GM23338 (cell line): ENCODE measurements around the gene KCNMA1. TPM values are rescaled to one million over a fixed set of nuclear protein-coding genes. Genes with fewer than 3 reads are reported as not detected.

Experiments
- ATAC-seq: fragments of 200-7000 bp; cut with Tn5 transposase; 3 replicates; pipeline ENCODE4 v1.9.1; 2020
- DNase-seq: peaks from one replicate; pipeline ENCODE4 v3.0.0-alpha.2; 2015; ENCODE audit warnings: low spot score
- H2AFZ ChIP-seq: fragments of 200-600 bp; sonication (generic); 2 replicates; pipeline ENCODE4 v1.8.0; 2016; ENCODE audit warnings: antibody characterized with exemption, mild to moderate bottlenecking, moderate library complexity
- H3F3A ChIP-seq: fragments of 200-600 bp; sonication (generic); replicated peaks from 2 replicates; pipeline ENCODE4 v1.8.0; 2017; ENCODE audit warnings: antibody characterized with exemption, mixed run types, low read depth
- H3K27ac ChIP-seq: fragments of 200-600 bp; sonication (generic); 2 replicates; pipeline ENCODE4 v1.6.1; 2016; ENCODE audit warnings: low read depth
- H3K27me3 ChIP-seq: fragments of 200-600 bp; sonication (generic); 2 replicates; pipeline ENCODE4 v1.8.0; 2016; ENCODE audit warnings: mild to moderate bottlenecking, mixed run types, moderate library complexity; ENCODE audit not compliant: insufficient read depth
- H3K36me3 ChIP-seq: fragments of 200-600 bp; sonication (generic); 2 replicates; pipeline ENCODE4 v1.8.0; 2016; ENCODE audit warnings: mild to moderate bottlenecking; ENCODE audit not compliant: insufficient read depth
- H3K4me1 ChIP-seq: fragments of 200-600 bp; sonication (generic); 2 replicates; pipeline ENCODE4 v1.8.0; 2016; ENCODE audit warnings: mild to moderate bottlenecking, moderate library complexity; ENCODE audit not compliant: insufficient read depth
- H3K4me2 ChIP-seq: fragments of 200-600 bp; sonication (generic); 2 replicates; pipeline ENCODE4 v1.7.1; 2017; ENCODE audit warnings: mixed run types
- H3K4me3 ChIP-seq: fragments of 200-600 bp; sonication (generic); 2 replicates; pipeline ENCODE4 v1.6.1; 2016; ENCODE audit warnings: mixed run types
- H3K79me2 ChIP-seq: fragments of 200-600 bp; sonication (generic); replicated peaks from 2 replicates; pipeline ENCODE4 v1.8.0; 2017; ENCODE audit warnings: mild to moderate bottlenecking; ENCODE audit not compliant: insufficient read depth
- H3K9me2 ChIP-seq: fragments of 200-600 bp; sonication (generic); 2 replicates; pipeline ENCODE4 v1.8.0; 2017; ENCODE audit not compliant: insufficient read depth
- H4K20me1 ChIP-seq: fragments of 200-600 bp; sonication (generic); replicated peaks from 2 replicates; pipeline ENCODE4 v1.8.0; 2017; ENCODE audit warnings: mild to moderate bottlenecking; ENCODE audit not compliant: insufficient read depth
- H3K27ac Mint-ChIP-seq: 2 replicates; pipeline ENCODE4 v1.8.0; 2020; ENCODE audit warnings: inconsistent platforms, mild to moderate bottlenecking, moderate library complexity, mixed read lengths
- H3K27me3 Mint-ChIP-seq: 3 replicates; pipeline ENCODE4 v1.8.0; 2022; ENCODE audit warnings: low read depth, mild to moderate bottlenecking, moderate library complexity, mixed read lengths, inconsistent platforms; ENCODE audit not compliant: insufficient read depth, poor library complexity
- H3K36me3 Mint-ChIP-seq: 3 replicates; pipeline ENCODE4 v1.8.0; 2021; ENCODE audit warnings: low read depth, mild to moderate bottlenecking, inconsistent platforms, moderate library complexity, mixed read lengths
- H3K4me1 Mint-ChIP-seq: 3 replicates; pipeline ENCODE4 v1.8.0; 2020; ENCODE audit warnings: mild to moderate bottlenecking, inconsistent platforms, mixed read lengths
- H3K4me3 Mint-ChIP-seq: 3 replicates; pipeline ENCODE4 v1.8.0; 2021; ENCODE audit warnings: moderate library complexity, mild to moderate bottlenecking, inconsistent platforms, mixed read lengths
- H3K9me3 Mint-ChIP-seq: 3 replicates; pipeline ENCODE4 v1.8.0; 2020; ENCODE audit warnings: moderate library complexity, mild to moderate bottlenecking, inconsistent platforms, mixed read lengths
- CREB1 ChIP-seq: fragments of 250-450 bp; sonication (Bioruptor Pico); IDR thresholded peaks from 2 replicates; pipeline ENCODE4 v1.5.0; 2020; ENCODE audit warnings: low read depth, mild to moderate bottlenecking, moderate library complexity
- EZH2 ChIP-seq: fragments of 200-600 bp; sonication (generic); IDR thresholded peaks from one replicate; pipeline ENCODE4 v1.8.0; 2017; ENCODE audit warnings: antibody characterized with exemption, mild to moderate bottlenecking, low read depth; ENCODE audit not compliant: unreplicated experiment
- EZH2phosphoT487 ChIP-seq: fragments of 200-600 bp; sonication (generic); IDR thresholded peaks from one replicate; pipeline ENCODE4 v1.8.1; 2018; ENCODE audit warnings: antibody characterized with exemption; ENCODE audit not compliant: unreplicated experiment
- JUNB ChIP-seq: IDR thresholded peaks from one replicate; pipeline ENCODE4 v1.6.1; 2016; ENCODE audit warnings: antibody characterized with exemption; ENCODE audit not compliant: unreplicated experiment
- NANOG ChIP-seq: IDR thresholded peaks from 2 replicates; pipeline ENCODE4 v1.6.1; 2016; ENCODE audit warnings: antibody characterized with exemption, borderline replicate concordance
- POLR2AphosphoS5 ChIP-seq: IDR thresholded peaks from 2 replicates; pipeline ENCODE4 v1.6.1; 2016; ENCODE audit warnings: antibody characterized with exemption, low read depth
- STAT1 ChIP-seq: IDR thresholded peaks from one replicate; pipeline ENCODE4 v1.6.1; 2016; ENCODE audit warnings: antibody characterized with exemption; ENCODE audit not compliant: unreplicated experiment
- ZNF114 ChIP-seq: fragments of 250-450 bp; sonication (Bioruptor Pico); IDR thresholded peaks from 2 replicates; pipeline ENCODE4 v1.5.0; 2020; ENCODE audit warnings: mild to moderate bottlenecking, moderate library complexity
- ZNF331 ChIP-seq: fragments of 250-450 bp; sonication (Bioruptor Pico); IDR thresholded peaks from 2 replicates; pipeline ENCODE4 v1.5.0; 2020; ENCODE audit warnings: low read depth, mild to moderate bottlenecking, moderate library complexity
- polyA plus RNA-seq: library from polyadenylated mRNA; unstranded; fragments of >200 nt; fragmentation: Nextera tagmentation; extraction: Ambion mirVana; gene quantifications from 2 replicates; pipeline ENCODE4 v1.2.1, GENCODE V29; 2016
- total RNA-seq: library from RNA; depleted of rRNA; stranded (reverse); fragments of >200 nt; shearing (Covaris generic); gene quantifications from 2 replicates; pipeline ENCODE4 v1.2.3, GENCODE V29; 2014
- TF ChIP-seq, protein P1 (sequence below): IDR thresholded peaks from 2 replicates; pipeline ENCODE4 v1.6.1; 2016; ENCODE audit warnings: antibody characterized with exemption
- TF ChIP-seq, protein P2 (sequence below): IDR thresholded peaks from one replicate; pipeline ENCODE4 v1.6.1; 2018; ENCODE audit warnings: antibody characterized with exemption; ENCODE audit not compliant: unreplicated experiment
- TF ChIP-seq, protein P3 (sequence below), 2 experiments: fragments of 200-600 bp in 1 of 2; sonication (generic) in 1 of 2; conservative IDR thresholded peaks; 2 replicates each; pipeline versions ENCODE4 v1.5.1 to v1.6.1; 2016 to 2017; ENCODE audit warnings: antibody characterized with exemption in 2 of 2, low read depth in 2 of 2, mild to moderate bottlenecking in 2 of 2, moderate library complexity in 1 of 2

KCNMA1 gene
- total and polyA plus RNA-seq, 2 experiments from 2014 or later = 8.2 to 9.0 TPM

DNA sequence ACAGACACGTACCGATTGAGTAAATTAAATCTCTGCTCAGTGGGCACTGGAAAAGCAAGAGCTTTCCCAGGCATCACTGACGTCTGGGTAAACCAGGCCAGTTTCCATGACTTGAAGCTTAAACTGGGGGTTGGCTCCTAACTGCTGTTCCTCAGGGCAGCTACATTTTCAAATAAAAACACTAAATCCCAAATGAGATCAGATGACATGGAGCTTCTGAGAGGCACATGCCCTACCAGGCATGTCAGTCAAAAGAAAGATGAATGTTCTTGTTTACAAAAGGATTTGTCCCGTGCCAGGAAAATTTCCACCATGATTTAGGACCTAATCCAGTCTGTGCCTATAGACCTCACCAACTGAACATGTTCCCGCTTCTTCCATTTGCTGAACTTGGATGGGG lies 220.2 kb downstream of the KCNMA1 start (continued):
- TF ChIP-seq, protein P1, sequence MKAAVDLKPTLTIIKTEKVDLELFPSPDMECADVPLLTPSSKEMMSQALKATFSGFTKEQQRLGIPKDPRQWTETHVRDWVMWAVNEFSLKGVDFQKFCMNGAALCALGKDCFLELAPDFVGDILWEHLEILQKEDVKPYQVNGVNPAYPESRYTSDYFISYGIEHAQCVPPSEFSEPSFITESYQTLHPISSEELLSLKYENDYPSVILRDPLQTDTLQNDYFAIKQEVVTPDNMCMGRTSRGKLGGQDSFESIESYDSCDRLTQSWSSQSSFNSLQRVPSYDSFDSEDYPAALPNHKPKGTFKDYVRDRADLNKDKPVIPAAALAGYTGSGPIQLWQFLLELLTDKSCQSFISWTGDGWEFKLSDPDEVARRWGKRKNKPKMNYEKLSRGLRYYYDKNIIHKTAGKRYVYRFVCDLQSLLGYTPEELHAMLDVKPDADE = no peak
- no peak for TF ChIP-seq STAT1
- TF ChIP-seq, protein P2, sequence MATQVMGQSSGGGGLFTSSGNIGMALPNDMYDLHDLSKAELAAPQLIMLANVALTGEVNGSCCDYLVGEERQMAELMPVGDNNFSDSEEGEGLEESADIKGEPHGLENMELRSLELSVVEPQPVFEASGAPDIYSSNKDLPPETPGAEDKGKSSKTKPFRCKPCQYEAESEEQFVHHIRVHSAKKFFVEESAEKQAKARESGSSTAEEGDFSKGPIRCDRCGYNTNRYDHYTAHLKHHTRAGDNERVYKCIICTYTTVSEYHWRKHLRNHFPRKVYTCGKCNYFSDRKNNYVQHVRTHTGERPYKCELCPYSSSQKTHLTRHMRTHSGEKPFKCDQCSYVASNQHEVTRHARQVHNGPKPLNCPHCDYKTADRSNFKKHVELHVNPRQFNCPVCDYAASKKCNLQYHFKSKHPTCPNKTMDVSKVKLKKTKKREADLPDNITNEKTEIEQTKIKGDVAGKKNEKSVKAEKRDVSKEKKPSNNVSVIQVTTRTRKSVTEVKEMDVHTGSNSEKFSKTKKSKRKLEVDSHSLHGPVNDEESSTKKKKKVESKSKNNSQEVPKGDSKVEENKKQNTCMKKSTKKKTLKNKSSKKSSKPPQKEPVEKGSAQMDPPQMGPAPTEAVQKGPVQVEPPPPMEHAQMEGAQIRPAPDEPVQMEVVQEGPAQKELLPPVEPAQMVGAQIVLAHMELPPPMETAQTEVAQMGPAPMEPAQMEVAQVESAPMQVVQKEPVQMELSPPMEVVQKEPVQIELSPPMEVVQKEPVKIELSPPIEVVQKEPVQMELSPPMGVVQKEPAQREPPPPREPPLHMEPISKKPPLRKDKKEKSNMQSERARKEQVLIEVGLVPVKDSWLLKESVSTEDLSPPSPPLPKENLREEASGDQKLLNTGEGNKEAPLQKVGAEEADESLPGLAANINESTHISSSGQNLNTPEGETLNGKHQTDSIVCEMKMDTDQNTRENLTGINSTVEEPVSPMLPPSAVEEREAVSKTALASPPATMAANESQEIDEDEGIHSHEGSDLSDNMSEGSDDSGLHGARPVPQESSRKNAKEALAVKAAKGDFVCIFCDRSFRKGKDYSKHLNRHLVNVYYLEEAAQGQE = no peak
- TF ChIP-seq POLR2AphosphoS5 = no peak
- no peak for TF ChIP-seq EZH2phosphoT487
- no peak for TF ChIP-seq ZNF114
- TF ChIP-seq JUNB = no peak
- TF ChIP-seq CREB1 (CRISPR knock-in tag) = no peak
- TF ChIP-seq EZH2 = no peak

DNA sequence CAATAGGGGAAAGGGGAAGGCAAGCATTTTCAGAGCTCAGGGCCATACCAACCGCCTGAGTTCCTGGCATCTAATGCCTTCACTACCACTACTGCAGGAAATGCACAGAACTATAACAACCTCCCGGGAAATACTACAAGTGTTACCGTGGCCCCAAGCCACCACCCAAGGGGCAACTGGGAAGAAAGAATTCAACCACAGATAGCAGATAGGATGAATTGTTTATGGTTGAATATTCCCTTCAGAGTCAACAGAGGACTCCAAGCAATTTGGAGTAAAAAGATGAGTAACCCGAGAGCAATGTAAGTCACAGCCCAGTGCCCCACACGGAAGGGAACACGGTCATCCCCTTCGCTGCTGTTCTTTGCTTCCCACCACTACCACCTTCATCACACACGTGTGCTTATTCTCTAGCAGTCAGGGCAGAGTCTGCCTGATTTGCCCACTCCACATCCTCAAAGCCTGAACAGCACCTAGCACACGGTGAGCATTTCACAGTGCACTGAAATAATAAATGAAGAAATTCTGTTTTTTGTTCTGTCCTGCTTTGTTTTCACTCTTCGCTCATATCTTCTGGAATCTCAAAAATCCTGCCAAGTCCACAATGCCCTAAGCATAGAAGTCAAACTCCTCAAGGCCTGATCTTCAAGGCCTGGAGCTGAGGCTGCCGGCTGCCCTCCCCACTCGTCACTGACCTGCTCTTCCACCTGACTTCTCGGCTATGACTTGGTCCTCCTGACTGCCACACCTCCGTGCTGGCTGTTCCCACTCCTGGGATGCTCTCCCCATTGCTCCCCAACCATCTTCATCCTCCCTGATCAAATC lies 221.1 kb downstream of the KCNMA1 start:
- no peak overlapping the region for H2AFZ ChIP-seq
- TF ChIP-seq STAT1 (no peak), NANOG (no peak), CREB1 (CRISPR knock-in tag) (no peak), EZH2 (no peak), ZNF331 (no peak), POLR2AphosphoS5 (no peak), ZNF114 (no peak), EZH2phosphoT487 (no peak), JUNB (no peak)
- TF ChIP-seq, protein P3, sequence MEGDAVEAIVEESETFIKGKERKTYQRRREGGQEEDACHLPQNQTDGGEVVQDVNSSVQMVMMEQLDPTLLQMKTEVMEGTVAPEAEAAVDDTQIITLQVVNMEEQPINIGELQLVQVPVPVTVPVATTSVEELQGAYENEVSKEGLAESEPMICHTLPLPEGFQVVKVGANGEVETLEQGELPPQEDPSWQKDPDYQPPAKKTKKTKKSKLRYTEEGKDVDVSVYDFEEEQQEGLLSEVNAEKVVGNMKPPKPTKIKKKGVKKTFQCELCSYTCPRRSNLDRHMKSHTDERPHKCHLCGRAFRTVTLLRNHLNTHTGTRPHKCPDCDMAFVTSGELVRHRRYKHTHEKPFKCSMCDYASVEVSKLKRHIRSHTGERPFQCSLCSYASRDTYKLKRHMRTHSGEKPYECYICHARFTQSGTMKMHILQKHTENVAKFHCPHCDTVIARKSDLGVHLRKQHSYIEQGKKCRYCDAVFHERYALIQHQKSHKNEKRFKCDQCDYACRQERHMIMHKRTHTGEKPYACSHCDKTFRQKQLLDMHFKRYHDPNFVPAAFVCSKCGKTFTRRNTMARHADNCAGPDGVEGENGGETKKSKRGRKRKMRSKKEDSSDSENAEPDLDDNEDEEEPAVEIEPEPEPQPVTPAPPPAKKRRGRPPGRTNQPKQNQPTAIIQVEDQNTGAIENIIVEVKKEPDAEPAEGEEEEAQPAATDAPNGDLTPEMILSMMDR (conservative IDR thresholded peaks at IDR 0.05; ENCODE audit: low read depth in 2 of 2) = no peak
- TF ChIP-seq, protein P2 = no peak
- TF ChIP-seq, protein P1 = no peak

More for the DNA sequence above, 221.1 kb downstream of the KCNMA1 start:
- Histone ChIP-seq H3K36me3 (no peaks in the 10 kb centered on the region), H3K4me3 (no peak overlapping the region), H3K4me2 (no peak overlapping the region), H3K79me2 (no peaks in the 10 kb centered on the region), H3F3A (no peaks in the 10 kb centered on the region), H3K9me2 (no peaks in the 10 kb centered on the region), H3K4me1 (no peaks in the 10 kb centered on the region), H4K20me1 (0 out of 2 replicates have a peak, but pooled peaks cover 6% of the 10 kb centered on the region), H3K27ac (no peak overlapping the region), H3K27me3 (no peaks in the 10 kb centered on the region)
- no peak for ATAC-seq
- no peak overlapping the region for H3K4me3 Mint-ChIP-seq
- H3K27ac Mint-ChIP-seq = no peak overlapping the region
- H3K9me3 Mint-ChIP-seq = no peaks in the 10 kb centered on the region
- H3K36me3 Mint-ChIP-seq = no peaks in the 10 kb centered on the region
- no peak for DNase-seq
- H3K4me1 Mint-ChIP-seq = peaks cover 6% of the 10 kb centered on the region; the same call in 1 of the 3 replicates
- peaks cover 5% of the 10 kb centered on the region for H3K27me3 Mint-ChIP-seq
